HG02623 (cell line): Measurements from ENCODE around the gene CCR9.

Source experiments
- ATAC-seq: cut with Tn5 transposase; IDR thresholded peaks from one replicate; pipeline ENCODE4 v1.9.1; 2021; ENCODE audit warnings: moderate library complexity; ENCODE audit not compliant: unreplicated experiment

CCR9 gene

DNA sequence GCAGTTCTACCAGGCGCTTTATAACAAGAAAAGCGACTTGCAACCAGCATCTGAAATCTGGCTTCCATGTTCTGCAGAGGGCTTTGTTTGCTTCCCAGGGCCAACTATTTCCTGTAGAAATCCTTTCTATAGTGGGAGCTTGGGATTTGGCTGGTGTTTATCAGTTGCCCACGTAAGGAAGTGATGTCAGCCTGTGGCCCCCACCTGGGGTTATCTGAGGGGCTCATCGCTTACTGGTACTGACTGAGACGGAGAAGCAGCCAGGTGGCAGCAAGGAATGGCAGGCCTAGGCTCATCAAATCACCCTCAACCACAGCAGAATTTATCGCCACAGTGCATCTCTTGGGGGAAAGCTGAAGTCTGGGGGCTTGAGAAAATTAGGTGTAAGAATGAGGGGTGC, 14.6 kb upstream of the CCR9 start:
- no peak for ATAC-seq

GRCh38 chr3:45872569-45872968, 13.8 kb upstream of the CCR9 start:
- no peak for ATAC-seq

DNA sequence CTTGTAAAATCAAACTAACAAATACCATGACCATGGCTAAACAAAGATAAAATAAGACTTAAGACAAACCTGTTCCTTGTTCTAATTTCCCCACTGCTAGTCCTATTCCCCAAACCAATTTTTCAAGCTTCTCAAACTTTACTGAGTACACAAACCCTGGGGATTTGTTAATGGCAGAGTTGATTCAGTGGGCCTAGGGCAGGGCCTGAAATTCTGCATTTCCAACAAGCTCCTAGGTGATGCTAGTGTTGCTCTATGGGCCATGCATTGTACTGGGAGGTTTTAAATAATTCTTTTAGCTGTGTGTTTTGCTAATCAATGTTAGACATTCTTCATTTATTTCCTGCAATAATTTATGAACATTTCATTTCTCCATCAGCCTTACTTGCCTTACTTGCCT, 13.3 kb upstream of the CCR9 start:
- ATAC-seq: no peak

DNA sequence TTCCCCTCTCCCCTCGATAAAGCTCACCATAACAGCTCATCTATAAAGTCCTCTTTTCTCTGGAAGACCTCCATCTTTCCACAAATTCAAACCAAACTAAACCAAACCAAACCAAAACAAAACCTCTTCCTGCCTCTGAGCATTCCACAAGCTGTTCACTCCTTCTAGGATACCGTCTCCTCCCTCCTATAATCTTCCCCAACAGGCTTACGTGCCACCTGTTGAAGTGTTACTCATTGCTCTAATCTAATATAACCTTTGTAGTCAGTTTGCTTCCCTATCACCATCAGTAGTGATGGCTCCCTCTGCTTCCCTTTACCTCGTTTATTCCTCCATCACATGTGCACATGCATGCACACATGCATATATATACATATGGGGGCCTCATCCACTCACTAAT, 12.7 kb upstream of the CCR9 start:
- no peak for ATAC-seq

DNA sequence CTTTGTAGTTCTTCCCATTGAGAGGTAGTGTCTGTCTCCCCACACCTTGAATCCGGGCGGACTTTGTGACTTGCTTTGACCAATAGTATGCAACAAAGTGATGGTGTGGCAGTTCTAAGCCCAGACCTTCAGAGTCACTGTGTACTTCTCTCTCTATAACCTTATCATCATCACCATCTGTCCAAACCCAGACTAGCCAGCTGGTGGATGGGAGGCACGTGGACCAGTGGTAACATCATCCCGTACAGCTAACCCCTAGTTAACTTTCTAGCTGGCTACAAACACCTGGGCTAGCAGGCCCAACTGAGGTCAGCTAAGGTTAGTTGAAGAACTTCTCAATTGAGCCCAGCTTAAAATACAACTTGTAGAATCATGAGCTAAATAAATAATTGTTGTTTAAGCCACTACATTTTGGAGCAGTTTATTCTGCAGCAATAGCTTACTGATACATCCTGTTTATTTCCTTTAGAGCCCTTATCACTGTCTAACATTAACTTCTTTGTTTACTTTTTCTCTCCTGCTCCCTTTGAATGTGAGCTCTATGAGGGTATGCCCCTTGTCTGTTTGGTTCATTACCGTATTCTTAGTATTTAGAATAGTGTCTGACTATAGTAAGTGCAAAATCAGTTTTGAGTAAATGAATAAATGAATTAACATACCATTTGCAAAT, 11.5 kb upstream of the CCR9 start:
- ATAC-seq: no peak

- no peak for ATAC-seq
These were observed 8.2 kb upstream of the CCR9 start for GRCh38 chr3:45878124-45878523.

DNA sequence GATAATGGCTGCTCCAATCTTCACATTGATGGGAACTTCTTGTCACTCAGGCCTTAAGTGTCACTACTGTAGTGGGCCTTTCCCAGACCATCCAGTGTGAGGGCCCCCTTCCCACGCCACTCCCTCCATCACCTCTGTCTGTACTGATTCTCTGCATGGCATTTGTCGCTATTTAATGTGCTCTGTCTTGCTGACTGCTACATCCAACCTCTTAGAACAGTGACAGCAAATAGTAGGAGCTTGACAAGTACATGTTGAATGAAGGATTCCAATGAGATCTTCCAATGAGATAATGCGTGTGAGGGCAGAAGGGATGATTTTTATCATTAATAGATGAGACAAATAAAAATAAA, 5.6 kb upstream of the CCR9 start:
- ATAC-seq: no peak

- no peak for ATAC-seq
These were observed 5.0 kb upstream of the CCR9 start for GRCh38 chr3:45881078-45882022.

GRCh38 chr3:45884368-45885201, 1.8 kb upstream of the CCR9 start:
- no peak for ATAC-seq

DNA sequence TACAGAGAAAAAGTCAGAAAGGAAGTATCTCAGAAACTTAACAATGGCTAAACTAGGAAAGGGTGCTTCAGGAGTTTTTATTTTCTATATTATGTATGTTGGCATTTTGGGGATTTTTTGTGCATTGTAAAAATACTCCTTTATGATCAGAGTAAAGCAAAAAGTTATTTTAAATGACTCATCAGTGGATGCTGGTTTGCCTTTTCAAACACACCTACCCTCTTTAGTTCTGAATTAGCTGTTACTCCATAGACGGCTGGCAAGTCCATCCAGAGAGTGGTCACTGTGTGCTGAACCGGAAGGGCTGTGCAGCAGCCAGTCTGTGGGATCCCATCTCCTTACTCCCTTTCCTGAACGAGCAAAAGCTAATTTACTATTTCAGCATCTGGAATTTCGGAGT, 942 bp downstream of the CCR9 start:
- no peak for ATAC-seq

GRCh38 chr3:45887759-45888511, 1.6 kb downstream of the CCR9 start:
- no peak for ATAC-seq

- ATAC-seq: no peak
These were observed 3.0 kb downstream of the CCR9 start for GRCh38 chr3:45889337-45889736.

DNA sequence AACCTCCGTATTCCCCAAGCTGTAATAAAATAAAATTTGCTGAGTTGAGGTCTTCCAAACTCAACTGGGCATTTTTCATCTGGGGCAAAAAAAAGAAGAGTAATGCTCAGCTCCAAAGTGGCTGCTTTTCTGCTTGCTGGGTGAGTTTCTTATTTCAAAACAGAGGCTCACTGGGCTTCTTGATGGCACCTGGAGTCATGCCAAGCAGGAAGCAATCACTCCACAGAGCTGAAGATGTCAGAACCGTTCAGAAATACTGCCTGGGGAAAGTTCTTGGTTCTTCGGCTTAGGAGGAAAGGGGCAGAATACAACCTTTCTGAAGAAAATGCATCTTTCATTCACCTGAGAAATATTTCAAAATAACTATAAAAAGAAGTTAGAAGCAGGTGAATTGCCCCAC, 4.1 kb downstream of the CCR9 start:
- no peak for ATAC-seq

DNA sequence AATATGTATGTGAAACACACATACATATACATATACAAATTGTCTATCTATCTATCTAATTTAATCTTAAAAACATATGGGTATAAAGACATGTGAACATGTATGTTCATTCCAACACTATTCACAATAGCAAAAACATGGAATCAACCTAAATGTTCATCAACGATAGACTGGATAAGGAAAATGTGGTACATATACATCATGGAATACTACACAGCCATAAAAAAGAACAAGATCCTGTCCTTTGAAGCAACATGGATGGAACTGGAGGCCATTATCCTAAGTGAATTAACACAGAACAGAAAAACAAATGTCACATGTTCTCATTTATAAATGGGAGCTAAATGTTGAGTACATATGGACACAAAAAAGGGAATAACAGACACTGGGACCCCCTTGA, 5.8 kb downstream of the CCR9 start:
- ATAC-seq: no peak

GRCh38 chr3:45894015-45894414, 7.7 kb downstream of the CCR9 start:
- no peak for ATAC-seq

DNA sequence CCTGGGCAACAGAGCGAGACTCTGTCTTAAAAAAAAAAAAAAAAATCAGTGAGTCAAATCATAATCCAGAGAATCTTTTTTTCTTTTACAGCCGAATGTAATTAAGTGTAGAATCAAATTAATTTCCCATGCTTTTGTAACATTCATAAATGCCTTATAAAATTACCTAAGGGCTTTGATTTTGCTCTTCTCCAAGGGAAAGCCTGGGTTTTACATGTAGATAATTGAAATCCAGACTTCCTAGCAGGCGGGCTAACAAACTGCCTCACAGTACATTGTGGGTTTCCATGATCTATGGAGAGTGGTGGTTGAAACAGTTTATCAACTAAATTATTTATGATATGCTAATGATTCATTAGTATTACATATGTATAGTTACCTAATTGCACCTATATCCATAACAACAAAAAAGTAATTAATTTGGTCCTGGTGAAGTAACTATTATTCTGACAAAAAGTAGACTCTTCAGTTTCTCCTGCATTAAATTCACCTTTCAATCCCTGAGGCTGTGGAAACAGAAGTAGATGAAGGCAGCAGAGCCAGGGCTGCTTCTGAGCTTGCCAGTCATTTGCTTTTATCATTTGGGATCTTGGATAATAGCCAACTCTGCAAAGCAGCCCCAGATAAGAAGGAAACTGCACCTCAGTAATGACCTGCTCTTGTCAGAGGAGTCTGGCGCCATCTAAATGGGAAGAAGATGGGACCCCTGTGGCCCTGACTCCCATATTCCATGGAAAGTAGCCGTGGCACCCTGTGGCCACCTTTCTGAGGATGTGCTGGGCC, 9.5 kb downstream of the CCR9 start:
- no peak for ATAC-seq

- no peak for ATAC-seq
These were observed 10.6 kb downstream of the CCR9 start for GRCh38 chr3:45896956-45897355.

GRCh38 chr3:45904931-45905330, 18.6 kb downstream of the CCR9 start:
- ATAC-seq: no peak

DNA sequence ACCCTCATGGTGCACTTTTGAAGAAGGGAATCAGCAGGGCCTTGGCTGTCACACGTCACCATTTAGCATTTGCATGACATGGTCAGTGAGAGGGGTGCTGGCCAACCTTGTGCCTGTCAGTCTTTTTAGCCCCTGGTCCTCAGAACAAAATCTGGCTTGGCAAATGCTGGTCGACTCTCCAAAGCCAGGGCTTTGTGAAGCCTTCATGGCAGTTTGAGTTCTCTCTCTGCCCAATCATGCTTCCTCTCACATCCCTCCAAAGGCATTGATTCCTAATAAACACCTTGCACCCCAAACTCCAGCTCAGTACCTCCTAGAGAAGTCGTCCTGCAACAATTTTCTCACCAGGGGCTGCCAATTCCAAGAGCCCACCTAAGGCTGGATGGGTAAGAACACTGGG, 19.4 kb downstream of the CCR9 start:
- ATAC-seq: no peak
